ENCODE data around the gene CASZ1. TPM values are rescaled to one million over a fixed set of nuclear protein-coding genes. Genes with fewer than 3 reads are reported as not detected.
A peak's percentile ranks its signal among the peaks of the same experiment; 100 is the strongest.

CASZ1 gene
- total RNA-seq, 2 experiments from 2014 or later, result 2.9 to 4.1 TPM

- H3K9me3 Mint-ChIP-seq, result no peaks in the 10 kb centered on the region
These were observed 61.4 kb downstream of the CASZ1 start for GRCh38 chr1:10734962-10735544.

DNA sequence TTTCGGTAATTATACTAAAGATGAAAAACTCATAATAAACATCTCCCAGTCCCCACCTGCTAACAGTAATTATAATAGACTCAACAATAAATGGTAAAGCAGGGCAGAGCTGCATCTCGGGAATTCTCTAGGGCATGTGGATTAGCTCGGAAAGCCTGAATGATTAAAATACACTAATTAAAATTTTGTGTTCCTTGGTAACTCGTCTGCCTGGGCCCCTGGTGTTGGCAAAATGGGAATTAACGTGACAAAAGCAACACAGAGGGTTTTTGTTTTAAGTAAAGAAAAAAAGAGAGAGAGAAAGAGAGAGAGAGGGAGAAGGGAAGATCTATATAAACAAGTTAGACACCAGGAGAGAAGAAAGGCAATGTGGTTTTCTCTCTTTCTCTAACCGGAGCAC lies 62.1 kb downstream of the CASZ1 start:
- POLR2A ChIA-PET, result no interaction called here
- H3K4me3 Mint-ChIP-seq, result no peak overlapping the region
- H3K27me3 Mint-ChIP-seq, result peaks cover 1% of the 10 kb centered on the region
- DNase-seq, result no peak
- TF ChIP-seq, protein P1, sequence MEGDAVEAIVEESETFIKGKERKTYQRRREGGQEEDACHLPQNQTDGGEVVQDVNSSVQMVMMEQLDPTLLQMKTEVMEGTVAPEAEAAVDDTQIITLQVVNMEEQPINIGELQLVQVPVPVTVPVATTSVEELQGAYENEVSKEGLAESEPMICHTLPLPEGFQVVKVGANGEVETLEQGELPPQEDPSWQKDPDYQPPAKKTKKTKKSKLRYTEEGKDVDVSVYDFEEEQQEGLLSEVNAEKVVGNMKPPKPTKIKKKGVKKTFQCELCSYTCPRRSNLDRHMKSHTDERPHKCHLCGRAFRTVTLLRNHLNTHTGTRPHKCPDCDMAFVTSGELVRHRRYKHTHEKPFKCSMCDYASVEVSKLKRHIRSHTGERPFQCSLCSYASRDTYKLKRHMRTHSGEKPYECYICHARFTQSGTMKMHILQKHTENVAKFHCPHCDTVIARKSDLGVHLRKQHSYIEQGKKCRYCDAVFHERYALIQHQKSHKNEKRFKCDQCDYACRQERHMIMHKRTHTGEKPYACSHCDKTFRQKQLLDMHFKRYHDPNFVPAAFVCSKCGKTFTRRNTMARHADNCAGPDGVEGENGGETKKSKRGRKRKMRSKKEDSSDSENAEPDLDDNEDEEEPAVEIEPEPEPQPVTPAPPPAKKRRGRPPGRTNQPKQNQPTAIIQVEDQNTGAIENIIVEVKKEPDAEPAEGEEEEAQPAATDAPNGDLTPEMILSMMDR (IDR thresholded peaks at IDR 0.05), result no peak
- no peak for ATAC-seq
- no peak overlapping the region for H3K27ac Mint-ChIP-seq
- CTCF ChIA-PET, result no interaction called here
- H3K4me1 Mint-ChIP-seq (ENCODE audit: low read depth), result peaks cover 14% of the 10 kb centered on the region
- no peaks in the 10 kb centered on the region for H3K9me3 Mint-ChIP-seq
- intact Hi-C loops (cut with micrococcal nuclease), result no loop called here
- H3K36me3 Mint-ChIP-seq (ENCODE audit: low read depth), result no peaks in the 10 kb centered on the region

More at GRCh38 chr1:10734962-10735544, 61.4 kb downstream of the CASZ1 start:
- DNase-seq, result no peak
- ATAC-seq, result no peak
- TF ChIP-seq, protein P1 (IDR thresholded peaks at IDR 0.05), result no peak
- peaks cover 1% of the 10 kb centered on the region for H3K27me3 Mint-ChIP-seq
- H3K4me3 Mint-ChIP-seq, result no peak overlapping the region
- no peak overlapping the region for H3K27ac Mint-ChIP-seq
- peaks cover 14% of the 10 kb centered on the region for H3K4me1 Mint-ChIP-seq (ENCODE audit: low read depth)
- no peaks in the 10 kb centered on the region for H3K36me3 Mint-ChIP-seq (ENCODE audit: low read depth)
- ChIA-PET CTCF (no interaction called here), POLR2A (no interaction called here)
- intact Hi-C loops (cut with micrococcal nuclease), result no loop called here

- Mint-ChIP-seq H3K4me3 (no peak overlapping the region), H3K9me3 (no peaks in the 10 kb centered on the region), H3K36me3 (ENCODE audit: low read depth) (no peaks in the 10 kb centered on the region), H3K27ac (no peak overlapping the region), H3K4me1 (ENCODE audit: low read depth) (peaks cover 14% of the 10 kb centered on the region), H3K27me3 (peaks cover 1% of the 10 kb centered on the region)
- intact Hi-C loops (cut with micrococcal nuclease), result no loop called here
- TF ChIP-seq, protein P1 (IDR thresholded peaks at IDR 0.05), result no peak
- ATAC-seq (peak; percentile 99), DNase-seq (peak; percentile 88)
- POLR2A ChIA-PET, result no interaction called here
- CTCF ChIA-PET, result no interaction called here
These were observed 62.7 kb downstream of the CASZ1 start for GRCh38 chr1:10733474-10734366.

- DNase-seq, result peak; percentile 8
- Mint-ChIP-seq H3K4me1 (ENCODE audit: low read depth) (peaks cover 14% of the 10 kb centered on the region), H3K9me3 (no peaks in the 10 kb centered on the region), H3K27ac (no peak overlapping the region), H3K4me3 (no peak overlapping the region), H3K27me3 (peaks cover 1% of the 10 kb centered on the region), H3K36me3 (ENCODE audit: low read depth) (no peaks in the 10 kb centered on the region)
- ChIA-PET POLR2A (interaction anchor here (0.5 kb wide), 1 partner anchor 268 kb away, joined by 3 read pairs; no protein-coding TSS in a partner anchor), CTCF (interaction anchor here (1.2 to 1.8 kb wide), 2 partner anchors 8 to 38 kb away, joined by 3 to 5 read pairs; no protein-coding TSS in a partner anchor)
- intact Hi-C loops (cut with micrococcal nuclease), result no loop called here
- TF ChIP-seq, protein P1 (IDR thresholded peaks at IDR 0.05), result no peak
- peak; percentile 31 for ATAC-seq
These were observed 65.5 kb downstream of the CASZ1 start for GRCh38 chr1:10730985-10731384.
